Activated naive CD8-positive, alpha-beta T cell treated with anti-CD3 and anti-CD28 coated beads, Interleukin-2, amount 50 U/mL, for 24 hours (primary cell): ENCODE results near the gene GSTA1.
"Not testable (repeated sequence)": the region's sequence is repeated elsewhere in the genome, so short reads cannot be mapped to it uniquely, and the experiment has no call there.

Experiments
- ATAC-seq: fragments of 150-1000 bp; cut with Tn5 transposase; one replicate; pipeline ENCODE4 v1.10.0; 2021
- DNase-seq: peaks from one replicate; pipeline ENCODE4 v3.0.0; 2021
- H3K27ac Mint-ChIP-seq: one replicate; pipeline ENCODE4 v1.8.0; 2021; ENCODE audit warnings: mild to moderate bottlenecking, mixed read lengths
- H3K27me3 Mint-ChIP-seq: one replicate; pipeline ENCODE4 v1.8.0; 2021; ENCODE audit warnings: mixed read lengths
- H3K36me3 Mint-ChIP-seq: one replicate; pipeline ENCODE4 v1.8.0; 2021; ENCODE audit warnings: low read depth, mixed read lengths
- H3K4me1 Mint-ChIP-seq: one replicate; pipeline ENCODE4 v1.8.0; 2021; ENCODE audit warnings: mixed read lengths
- H3K4me3 Mint-ChIP-seq: one replicate; pipeline ENCODE4 v1.8.0; 2021; ENCODE audit warnings: mild to moderate bottlenecking, moderate library complexity, mixed read lengths
- H3K9me3 Mint-ChIP-seq: one replicate; pipeline ENCODE4 v1.8.0; 2021; ENCODE audit warnings: mixed read lengths

GSTA1 gene

DNA sequence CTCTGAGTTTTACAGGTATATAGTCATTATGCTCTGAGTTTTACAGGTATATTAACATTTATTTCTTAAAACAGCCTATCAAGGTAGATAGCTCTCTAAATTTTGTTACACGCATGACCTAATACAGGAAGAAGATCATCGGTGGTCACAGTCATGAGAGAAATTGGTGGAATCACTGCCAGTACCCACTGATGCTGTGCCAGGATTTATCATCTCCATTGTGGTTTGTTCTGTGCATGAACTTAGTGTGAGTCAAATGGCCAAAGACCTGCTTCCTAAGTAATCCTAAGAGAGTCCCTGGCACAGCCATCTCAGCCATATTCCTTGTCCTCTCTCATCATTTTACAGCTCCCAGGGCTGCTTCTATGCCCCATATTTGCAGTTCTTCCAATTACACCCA, 50.5 kb downstream of the GSTA1 start:
- DNase-seq, H3K27ac Mint-ChIP-seq, H3K4me3 Mint-ChIP-seq, H3K36me3 Mint-ChIP-seq, H3K4me1 Mint-ChIP-seq, H3K9me3 Mint-ChIP-seq, ATAC-seq: not testable (repeated sequence)
- peaks cover 11% of the 10 kb centered on the region for H3K27me3 Mint-ChIP-seq

DNA sequence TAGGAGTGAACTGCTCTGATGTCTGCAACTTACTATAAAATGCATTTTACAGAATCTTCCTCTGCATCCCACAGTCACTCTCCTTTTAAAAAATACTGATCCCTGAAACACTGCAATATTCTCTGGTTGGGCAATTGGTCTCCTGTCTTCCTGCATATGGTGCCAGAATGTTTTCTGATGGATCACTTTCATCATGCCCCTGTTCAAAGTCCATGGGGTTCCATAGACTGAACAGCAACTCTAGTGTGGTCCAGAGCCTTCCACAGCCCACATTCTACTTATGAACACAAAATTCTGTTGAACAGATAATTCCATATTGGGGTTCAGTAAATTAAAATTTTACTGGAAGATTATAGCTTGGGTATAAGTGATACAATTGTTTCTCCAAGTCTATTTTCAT, 51.3 kb downstream of the GSTA1 start:
- Mint-ChIP-seq H3K27me3 (peaks cover 11% of the 10 kb centered on the region), H3K4me3 (no peak overlapping the region), H3K27ac (no peak overlapping the region), H3K4me1 (no peaks in the 10 kb centered on the region), H3K36me3 (no peaks in the 10 kb centered on the region), H3K9me3 (no peaks in the 10 kb centered on the region)
- DNase-seq (no peak), ATAC-seq (no peak)

DNA sequence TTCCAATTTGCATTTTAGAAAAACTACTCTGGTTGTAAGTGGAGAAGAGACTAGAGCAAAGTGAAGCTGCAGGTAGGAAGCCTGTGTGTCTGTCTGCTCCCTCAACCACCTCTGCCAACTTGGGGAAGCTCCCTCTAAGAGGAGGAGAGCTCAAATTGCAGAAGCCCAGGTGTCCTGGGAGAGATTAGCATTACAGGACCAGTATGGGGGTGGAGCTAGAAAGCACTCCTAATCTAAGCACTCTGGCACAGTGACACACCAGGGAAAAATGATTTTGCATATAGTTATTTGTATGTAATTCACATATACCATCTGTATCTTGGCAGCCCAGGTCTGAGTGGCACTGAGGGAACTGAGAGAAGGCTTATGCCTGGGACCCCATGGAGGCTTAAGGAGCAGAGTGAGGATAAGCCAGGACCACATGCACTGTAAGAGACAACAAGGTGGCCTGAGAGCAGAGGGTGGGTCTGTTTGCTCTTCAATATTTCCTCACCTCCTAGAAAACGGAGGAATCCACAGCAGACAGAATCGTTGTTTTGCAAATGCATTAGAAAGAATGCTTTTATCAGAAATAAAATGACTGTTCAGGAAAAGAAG, 54.0 kb downstream of the GSTA1 start:
- Mint-ChIP-seq H3K4me3 (no peak overlapping the region), H3K4me1 (no peaks in the 10 kb centered on the region), H3K36me3 (no peaks in the 10 kb centered on the region), H3K27me3 (peaks cover 6% of the 10 kb centered on the region), H3K9me3 (no peaks in the 10 kb centered on the region), H3K27ac (no peak overlapping the region)
- ATAC-seq: no peak
- DNase-seq: no peak

DNA sequence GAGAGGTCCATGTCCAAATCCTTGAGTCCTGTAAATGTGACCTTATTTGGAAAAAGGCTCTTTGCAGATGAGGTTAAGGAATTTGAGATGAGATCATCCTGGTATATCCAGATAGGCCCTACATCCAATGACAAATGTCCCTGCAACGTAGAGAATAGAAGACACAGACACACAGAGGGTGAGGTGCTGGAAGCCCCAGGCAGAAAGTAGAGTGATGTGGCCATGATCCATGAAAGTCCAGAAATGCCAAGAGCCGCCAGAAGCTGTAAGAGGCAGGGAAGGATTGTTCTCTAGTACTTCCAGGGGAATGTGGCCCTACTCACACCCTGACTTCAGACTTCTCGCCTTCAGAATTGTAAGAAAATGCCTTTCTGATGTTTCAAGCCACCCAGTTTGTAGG, 56.3 kb downstream of the GSTA1 start:
- not testable (repeated sequence) for ATAC-seq, H3K4me1 Mint-ChIP-seq, H3K36me3 Mint-ChIP-seq, H3K27me3 Mint-ChIP-seq, H3K27ac Mint-ChIP-seq, H3K4me3 Mint-ChIP-seq, DNase-seq, H3K9me3 Mint-ChIP-seq

DNA sequence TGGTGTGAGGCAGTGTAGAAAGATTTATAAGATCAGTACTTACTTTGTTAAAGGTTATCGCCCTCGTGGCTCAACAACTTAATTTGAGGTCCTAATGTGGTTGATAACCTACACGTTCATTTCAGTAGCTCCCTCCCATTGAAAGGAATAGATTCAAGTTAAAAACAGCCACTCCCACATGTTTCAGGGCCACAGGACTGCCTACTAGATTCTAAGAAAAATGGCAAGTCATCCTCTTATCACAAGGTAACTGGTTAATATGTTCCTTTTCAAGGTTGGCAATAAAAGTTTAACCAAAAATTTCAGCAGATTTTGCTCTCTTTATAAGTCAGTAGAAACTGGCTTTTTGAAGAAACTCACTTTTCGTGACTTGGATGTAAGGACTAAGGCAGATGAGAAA, 57.4 kb downstream of the GSTA1 start:
- ATAC-seq (no peak), DNase-seq (no peak)
- Mint-ChIP-seq H3K27ac (no peak overlapping the region), H3K27me3 (peaks cover 4% of the 10 kb centered on the region), H3K4me3 (no peak overlapping the region), H3K36me3 (no peaks in the 10 kb centered on the region), H3K4me1 (no peaks in the 10 kb centered on the region), H3K9me3 (no peaks in the 10 kb centered on the region)

DNA sequence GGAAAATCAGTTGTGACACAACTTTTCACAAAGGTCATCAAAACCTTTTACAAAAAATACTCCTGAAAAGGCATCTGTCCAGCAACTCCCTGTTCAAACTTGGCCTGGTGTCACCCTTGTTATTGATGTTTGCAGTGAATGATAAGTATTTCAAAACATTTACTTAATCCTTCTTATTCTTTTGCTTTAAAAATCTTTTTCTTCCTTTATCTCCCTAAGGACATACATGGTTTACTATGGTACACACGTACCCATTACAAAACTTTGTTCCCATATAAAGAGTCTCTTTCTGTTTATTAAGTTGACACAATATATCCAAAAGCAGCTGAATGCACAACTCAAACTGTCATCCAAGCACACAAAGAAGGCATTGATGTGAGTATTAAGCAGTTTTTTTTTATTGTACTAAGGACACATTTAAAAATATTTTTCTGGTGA, 57.8 kb downstream of the GSTA1 start:
- Mint-ChIP-seq H3K27ac (no peak overlapping the region), H3K27me3 (peaks cover 2% of the 10 kb centered on the region), H3K36me3 (no peaks in the 10 kb centered on the region), H3K4me1 (no peaks in the 10 kb centered on the region), H3K4me3 (no peak overlapping the region), H3K9me3 (no peaks in the 10 kb centered on the region)
- DNase-seq (no peak), ATAC-seq (no peak)

DNA sequence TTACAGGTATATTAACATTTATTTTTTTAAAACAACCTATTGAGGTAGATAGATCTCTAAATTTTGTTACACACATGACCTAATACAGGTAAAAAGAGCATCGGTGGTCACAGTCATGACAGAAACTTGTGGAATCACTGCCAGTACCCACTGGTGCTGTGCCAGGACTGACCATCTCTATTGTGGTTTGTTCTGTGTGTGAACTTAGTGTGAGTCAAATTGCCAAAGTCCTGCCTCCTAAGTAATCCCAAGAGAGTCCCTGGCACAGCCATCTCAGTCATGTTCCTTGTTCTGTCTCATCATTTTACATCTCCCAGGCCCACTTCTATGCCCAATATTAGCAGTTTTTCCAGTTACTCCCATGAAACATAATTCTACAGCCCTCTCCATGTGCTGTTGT, 61.7 kb downstream of the GSTA1 start:
- H3K9me3 Mint-ChIP-seq: no peaks in the 10 kb centered on the region
- H3K27me3 Mint-ChIP-seq: peaks cover 2% of the 10 kb centered on the region
- H3K27ac Mint-ChIP-seq: no peak overlapping the region
- DNase-seq (no peak), ATAC-seq (no peak)
- H3K4me1 Mint-ChIP-seq: no peaks in the 10 kb centered on the region
- no peak overlapping the region for H3K4me3 Mint-ChIP-seq
- no peaks in the 10 kb centered on the region for H3K36me3 Mint-ChIP-seq
